ENCODE results near the gene BCL11A.

BCL11A gene

DNA sequence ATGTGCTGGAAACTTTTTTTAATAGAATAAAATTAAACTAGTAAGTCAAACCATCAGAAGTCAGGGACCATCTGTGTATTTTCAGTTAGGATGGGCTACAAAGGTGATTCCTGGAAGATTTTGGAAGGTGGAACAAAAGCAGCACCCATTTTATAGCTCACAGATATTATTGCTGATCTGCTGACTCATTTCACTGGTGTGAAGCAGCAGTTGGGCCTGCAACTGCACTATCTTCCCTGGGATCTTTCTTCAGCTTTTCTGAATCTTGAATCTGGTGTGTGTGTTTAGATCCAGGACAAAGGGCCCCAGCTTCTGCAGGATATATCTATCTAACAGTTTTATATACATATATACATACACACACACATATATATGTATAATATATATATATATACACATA lies 35.6 kb upstream of the BCL11A start:
- no peak overlapping the region for H3K27ac ChIP-seq
- TF ChIP-seq, protein P1, sequence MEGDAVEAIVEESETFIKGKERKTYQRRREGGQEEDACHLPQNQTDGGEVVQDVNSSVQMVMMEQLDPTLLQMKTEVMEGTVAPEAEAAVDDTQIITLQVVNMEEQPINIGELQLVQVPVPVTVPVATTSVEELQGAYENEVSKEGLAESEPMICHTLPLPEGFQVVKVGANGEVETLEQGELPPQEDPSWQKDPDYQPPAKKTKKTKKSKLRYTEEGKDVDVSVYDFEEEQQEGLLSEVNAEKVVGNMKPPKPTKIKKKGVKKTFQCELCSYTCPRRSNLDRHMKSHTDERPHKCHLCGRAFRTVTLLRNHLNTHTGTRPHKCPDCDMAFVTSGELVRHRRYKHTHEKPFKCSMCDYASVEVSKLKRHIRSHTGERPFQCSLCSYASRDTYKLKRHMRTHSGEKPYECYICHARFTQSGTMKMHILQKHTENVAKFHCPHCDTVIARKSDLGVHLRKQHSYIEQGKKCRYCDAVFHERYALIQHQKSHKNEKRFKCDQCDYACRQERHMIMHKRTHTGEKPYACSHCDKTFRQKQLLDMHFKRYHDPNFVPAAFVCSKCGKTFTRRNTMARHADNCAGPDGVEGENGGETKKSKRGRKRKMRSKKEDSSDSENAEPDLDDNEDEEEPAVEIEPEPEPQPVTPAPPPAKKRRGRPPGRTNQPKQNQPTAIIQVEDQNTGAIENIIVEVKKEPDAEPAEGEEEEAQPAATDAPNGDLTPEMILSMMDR (conservative IDR thresholded peaks at IDR 0.05): no peak

DNA sequence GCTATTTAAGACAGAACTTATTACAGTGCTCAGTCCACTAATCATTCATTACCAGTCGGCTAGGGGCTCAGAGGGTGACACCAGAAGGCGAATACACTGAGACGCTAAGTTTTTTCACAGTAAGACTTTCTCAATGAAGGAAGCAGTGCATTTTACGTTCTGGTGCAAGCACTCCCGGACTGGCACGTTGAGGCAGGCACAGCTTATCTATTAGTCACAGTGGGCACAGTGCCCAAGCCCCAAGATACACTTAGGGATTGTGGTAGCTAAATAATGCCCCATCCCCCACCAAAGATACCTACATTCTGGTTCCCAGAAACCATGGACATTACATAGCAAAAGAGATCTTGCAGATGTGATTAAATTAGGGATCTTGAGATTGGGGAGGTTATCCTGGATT lies 32.6 kb upstream of the BCL11A start:
- TF ChIP-seq, protein P1 (conservative IDR thresholded peaks at IDR 0.05): no peak
- H3K27ac ChIP-seq: no peak overlapping the region

DNA sequence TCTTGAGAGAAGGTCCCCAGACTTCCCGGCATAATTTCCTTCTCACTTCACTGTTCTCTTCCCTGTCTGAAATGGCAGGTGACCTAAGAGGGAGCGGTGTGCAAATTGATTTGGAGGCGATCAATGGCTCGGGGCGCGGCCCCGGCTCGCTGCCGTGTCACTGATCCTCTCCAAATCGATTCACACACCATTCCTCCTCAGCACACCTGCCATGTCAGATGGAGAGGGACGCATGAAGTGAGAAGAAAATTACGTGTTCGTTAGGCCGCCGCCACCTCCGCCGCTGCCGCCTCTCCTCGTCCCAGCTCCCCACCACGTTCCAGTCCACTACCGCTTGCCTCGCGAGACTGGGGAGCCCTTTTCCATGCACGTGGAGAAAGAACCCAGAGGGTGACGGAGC lies 31.8 kb upstream of the BCL11A start:
- H3K27ac ChIP-seq: no peak overlapping the region
- TF ChIP-seq, protein P1 (conservative IDR thresholded peaks at IDR 0.05): no peak

DNA sequence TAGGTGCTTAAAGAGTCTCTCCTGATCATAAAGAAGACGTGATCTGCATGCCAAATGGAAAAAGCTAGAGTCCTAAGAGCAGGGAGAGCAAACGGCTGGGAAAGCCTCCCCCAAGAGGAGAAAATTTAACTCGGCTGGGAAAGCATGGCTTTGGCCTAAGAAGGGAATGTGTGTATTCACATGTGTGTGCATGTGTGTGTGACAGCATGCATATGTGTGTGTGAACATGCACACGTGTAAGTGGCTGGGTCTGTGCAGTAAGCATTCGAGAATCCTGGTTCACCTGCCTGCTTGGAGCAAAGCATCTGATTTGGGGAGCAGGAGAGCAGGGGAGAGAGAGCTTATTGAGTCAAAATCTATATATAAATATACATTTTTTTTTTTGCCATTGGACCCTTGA lies 30.1 kb upstream of the BCL11A start:
- TF ChIP-seq, protein P1 (conservative IDR thresholded peaks at IDR 0.05): no peak
- H3K27ac ChIP-seq: no peak overlapping the region

DNA sequence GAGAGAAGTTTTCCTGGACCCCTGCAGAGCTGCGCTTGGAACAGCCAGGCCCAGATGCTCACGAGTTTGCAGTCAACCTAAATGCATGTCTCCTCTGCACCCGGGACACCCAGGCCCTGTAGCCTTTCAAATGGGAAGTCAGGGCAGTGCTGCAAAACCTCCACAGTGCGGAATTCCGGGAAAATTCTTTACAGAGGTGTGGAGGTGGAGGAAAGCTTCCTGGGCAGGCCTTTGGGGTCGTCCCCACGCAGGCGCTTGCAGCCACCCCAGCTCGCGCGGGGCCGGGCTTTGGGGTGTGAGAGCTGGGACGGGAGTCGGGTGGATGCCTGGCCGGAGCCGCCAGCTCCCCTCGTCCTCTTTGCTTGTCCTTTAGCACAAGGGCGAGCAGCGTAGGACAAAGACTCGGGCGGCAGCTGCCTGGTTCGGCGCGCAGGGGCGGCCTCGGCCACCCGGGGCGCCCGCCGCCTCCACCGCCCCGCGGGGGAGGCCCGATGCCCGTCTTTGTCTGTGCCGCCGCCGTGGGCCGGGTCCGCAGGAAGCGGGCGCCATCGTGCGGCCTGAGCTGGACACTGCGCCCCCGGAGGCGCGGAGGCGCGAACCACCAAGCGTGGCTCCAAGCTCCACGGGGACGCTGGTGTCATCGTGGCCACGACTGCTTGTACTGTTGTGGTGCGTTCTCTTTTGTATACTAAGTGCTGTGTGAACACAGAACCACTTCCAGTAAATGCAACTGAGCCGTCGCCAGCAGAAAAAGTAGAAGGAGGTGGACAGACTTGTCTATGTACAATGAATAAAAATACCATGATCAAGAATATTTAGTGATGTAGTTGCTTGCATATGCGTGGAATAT lies 28.2 kb upstream of the BCL11A start:
- H3K27ac ChIP-seq: peak overlapping the region; percentile 41; the same call in 1 of the 2 replicates
- TF ChIP-seq, protein P1 (conservative IDR thresholded peaks at IDR 0.05): peak; percentile 98

DNA sequence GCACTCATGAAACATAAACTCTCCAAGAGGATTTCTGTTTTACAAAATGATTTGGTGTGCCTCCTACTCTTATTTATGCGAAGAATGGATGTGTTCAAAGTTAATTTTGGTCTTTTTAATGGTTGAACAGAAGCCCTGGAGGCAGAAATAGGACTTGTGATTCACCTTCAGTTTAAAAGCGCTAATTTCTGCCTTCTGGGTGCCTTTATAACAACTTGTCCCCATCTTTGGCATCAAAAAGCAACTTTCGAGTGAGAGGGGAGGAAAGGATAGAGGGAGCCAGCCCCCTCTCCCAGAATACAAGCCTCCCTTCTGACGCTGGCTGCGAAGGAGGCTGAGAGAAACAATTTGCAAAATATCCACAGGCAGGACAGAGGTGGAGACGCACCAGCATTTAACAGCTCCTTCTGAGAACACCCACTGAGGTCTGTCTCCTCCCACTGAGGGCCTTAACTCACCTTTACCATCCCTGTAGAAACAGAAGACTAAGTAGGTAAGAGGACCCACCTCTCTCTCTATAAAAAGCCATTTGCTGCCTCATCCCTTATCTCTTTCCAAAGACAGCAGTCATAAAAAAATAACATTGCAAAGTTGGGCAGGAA lies 24.3 kb upstream of the BCL11A start:
- TF ChIP-seq, protein P1 (conservative IDR thresholded peaks at IDR 0.05): no peak
- peak overlapping the region; percentile 28; the same call in 1 of the 2 replicates for H3K27ac ChIP-seq

DNA sequence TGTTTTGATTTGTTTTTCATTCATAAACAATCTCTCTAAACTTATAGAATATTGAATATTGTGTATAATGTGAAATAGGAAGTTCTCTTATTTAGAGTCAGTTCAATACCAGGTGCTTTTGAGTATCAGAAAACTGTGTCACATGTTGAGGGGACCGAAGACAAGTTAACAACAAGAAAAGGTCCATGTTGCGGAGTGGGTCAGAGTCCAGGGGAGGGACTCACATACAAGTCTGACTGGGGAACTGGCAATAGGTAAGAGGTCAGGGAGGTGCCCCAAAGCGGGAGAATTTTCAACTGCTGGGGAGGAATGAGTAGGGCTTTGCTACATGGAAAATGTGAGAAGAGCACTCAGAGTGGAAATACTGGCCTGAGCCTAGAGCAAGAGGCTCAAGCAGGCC lies 19.8 kb upstream of the BCL11A start:
- H3K27ac ChIP-seq: no peak overlapping the region
- TF ChIP-seq, protein P1 (conservative IDR thresholded peaks at IDR 0.05): no peak
